ENCODE measurements around the gene ABCG2.
A peak's percentile ranks its signal among the peaks of the same experiment; 100 is the strongest.
"Not testable (repeated sequence)": the region's sequence is repeated elsewhere in the genome, so short reads cannot be mapped to it uniquely, and the experiment has no call there.

ABCG2 gene

DNA sequence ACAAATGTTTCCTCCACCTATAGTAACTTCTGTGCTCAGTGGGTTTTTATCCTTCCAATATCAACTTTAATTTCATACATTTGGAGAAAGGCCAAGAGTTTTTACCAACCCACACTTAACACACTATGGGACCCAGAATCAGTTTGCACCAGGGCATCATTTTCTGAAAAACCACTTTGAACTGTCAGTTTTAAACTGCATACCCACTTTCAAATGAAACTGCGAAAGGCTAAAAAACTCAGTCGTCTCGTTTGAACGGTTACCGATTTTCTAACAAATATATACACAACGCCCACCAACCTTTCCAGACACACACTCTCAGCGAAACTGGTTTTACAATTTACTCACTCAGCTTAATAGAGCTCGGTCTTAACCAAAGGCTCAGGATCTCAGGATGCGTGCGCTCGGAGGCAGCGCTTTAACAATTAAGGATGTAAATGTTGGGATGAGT lies 376 bp downstream of the ABCG2 start:
- TF ChIP-seq, protein P1, sequence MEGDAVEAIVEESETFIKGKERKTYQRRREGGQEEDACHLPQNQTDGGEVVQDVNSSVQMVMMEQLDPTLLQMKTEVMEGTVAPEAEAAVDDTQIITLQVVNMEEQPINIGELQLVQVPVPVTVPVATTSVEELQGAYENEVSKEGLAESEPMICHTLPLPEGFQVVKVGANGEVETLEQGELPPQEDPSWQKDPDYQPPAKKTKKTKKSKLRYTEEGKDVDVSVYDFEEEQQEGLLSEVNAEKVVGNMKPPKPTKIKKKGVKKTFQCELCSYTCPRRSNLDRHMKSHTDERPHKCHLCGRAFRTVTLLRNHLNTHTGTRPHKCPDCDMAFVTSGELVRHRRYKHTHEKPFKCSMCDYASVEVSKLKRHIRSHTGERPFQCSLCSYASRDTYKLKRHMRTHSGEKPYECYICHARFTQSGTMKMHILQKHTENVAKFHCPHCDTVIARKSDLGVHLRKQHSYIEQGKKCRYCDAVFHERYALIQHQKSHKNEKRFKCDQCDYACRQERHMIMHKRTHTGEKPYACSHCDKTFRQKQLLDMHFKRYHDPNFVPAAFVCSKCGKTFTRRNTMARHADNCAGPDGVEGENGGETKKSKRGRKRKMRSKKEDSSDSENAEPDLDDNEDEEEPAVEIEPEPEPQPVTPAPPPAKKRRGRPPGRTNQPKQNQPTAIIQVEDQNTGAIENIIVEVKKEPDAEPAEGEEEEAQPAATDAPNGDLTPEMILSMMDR (IDR thresholded peaks at IDR 0.05; ENCODE audit: control insufficient read depth, extremely low read depth, insufficient read depth) = no peak
- DNase-seq (ENCODE audit: low read depth) = no peak
- H3K4me3 ChIP-seq (ENCODE audit: low read depth, low read length) = peak overlapping the region; percentile 42

DNA sequence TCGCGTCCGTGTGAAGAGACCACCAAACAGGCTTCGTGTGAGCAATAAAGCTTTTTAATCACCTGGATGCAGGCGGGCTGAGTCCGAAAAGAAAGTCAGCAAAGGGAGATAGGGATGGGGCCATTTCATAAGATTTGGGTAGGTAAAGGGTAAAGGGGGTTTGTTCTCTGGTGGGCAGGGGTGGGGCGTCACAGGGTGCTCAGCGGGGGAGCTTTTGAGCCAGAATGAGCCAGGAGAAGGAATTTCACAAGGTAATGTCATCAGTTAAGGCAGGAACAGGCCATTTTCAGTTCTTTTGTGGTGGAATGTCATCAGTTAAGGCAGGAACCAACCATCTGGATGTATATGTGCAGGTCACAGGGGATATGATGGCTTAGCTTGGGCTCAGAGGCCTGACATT lies 6.1 kb downstream of the ABCG2 start:
- DNase-seq (ENCODE audit: low read depth); H3K4me3 ChIP-seq (ENCODE audit: low read depth, low read length): not testable (repeated sequence)

DNA sequence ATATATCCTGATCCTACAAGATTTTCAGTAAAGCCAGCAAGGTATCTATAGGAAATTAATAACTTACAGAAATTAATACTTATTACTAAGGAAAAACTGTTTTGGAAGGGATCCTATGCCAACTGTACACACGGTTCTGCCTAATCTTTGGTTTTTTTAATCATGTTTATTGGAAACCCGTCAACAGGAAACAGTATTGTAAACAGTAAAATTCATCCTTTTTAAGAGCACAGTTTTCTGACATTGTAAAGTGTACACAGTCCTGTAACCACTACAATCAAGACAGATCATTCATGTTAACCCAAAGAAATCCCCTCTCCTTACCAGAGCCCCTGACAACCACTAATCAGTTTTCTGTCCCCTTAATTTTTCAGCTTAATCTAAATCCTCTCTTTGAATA lies 9.9 kb downstream of the ABCG2 start:
- H3K4me3 ChIP-seq (ENCODE audit: low read depth, low read length) = no peak overlapping the region
- no peak for DNase-seq (ENCODE audit: low read depth)
- TF ChIP-seq, protein P1 (IDR thresholded peaks at IDR 0.05; ENCODE audit: control insufficient read depth, extremely low read depth, insufficient read depth) = no peak

DNA sequence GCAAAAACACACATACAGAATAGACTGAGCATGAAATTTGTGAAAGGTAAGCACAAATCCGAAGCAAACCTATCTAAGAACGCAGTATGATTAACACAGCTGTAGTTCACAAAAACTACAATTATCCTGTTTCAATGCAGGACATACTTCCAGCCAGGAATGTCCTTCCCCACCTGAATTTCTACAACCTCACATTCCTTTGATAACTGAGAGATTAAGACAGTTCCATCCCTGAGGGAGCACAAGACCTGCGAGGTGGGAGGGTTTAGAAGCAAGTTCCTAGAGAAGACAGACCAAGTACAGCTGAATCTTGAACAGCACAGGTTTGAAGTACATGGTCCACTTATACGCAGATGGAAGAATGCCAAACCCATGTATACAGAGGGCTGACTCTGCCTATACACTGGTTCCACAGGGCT lies 10.6 kb downstream of the ABCG2 start:
- no peak overlapping the region for H3K4me3 ChIP-seq (ENCODE audit: low read depth, low read length)
- no peak for DNase-seq (ENCODE audit: low read depth)
- TF ChIP-seq, protein P1 (IDR thresholded peaks at IDR 0.05; ENCODE audit: control insufficient read depth, extremely low read depth, insufficient read depth) = no peak

DNA sequence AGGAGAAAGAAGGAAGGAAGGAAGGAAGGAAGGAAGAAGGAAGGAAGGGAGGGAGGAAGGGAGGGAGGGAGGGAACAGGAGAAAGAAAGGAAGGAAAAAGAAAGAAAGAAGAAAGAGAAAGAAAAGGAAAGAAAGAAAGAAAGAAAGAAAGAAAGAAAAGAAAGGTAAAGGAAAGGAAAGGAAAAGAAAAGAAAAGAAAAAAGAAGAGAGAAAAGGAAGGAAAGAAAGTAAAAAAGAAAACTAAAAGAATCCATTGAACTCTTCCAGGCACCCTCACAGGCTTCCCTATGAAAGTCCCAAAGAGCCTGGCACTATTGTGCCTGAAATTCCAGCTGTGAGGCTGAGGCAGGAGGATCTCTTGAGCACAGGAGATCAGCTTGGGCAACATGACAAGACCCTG lies 11.5 kb downstream of the ABCG2 start:
- TF ChIP-seq, protein P1 (IDR thresholded peaks at IDR 0.05; ENCODE audit: control insufficient read depth, extremely low read depth, insufficient read depth) = no peak
- no peak overlapping the region for H3K4me3 ChIP-seq (ENCODE audit: low read depth, low read length)
- DNase-seq (ENCODE audit: low read depth) = no peak

DNA sequence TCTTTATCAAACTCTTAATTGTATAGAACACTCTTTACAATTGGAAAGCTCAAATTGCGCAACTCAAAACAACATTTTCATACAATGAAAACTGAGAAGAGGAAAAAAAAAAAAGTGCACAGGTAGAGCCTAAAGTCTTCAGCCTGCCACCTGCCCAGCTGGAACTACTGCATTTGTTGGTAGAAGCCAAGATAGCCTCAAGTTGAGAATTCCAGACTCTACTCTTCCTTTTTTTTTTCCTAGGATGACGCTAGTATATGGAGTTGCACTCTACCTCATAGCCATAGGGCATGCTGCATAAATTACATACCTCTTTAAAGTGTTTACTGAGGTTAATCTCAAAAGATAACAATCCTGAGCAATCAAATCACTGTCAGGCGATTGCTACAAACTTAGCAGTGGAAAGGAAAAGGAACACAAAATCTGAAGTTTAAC lies 13.6 kb downstream of the ABCG2 start:
- peak; percentile 30 for DNase-seq (ENCODE audit: low read depth)
- no peak overlapping the region for H3K4me3 ChIP-seq (ENCODE audit: low read depth, low read length)

DNA sequence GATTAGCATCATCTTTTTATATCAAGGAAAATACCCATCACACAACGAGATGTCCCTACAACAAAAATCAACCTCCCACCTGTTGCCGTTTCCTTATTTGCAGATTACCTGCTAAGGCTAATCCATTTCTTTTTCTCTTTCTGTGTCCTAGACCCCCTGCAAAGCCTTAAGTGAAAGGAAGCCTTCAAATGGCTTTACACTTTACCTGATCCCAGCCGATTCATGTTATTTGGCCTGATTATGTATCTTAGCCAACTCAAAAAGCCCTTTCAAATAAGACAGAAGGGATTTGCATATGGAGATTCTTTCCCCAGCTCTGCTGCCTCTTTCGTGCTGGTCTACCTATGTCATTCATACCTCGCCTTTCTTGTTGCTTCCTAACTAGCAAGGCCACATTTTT lies 14.4 kb downstream of the ABCG2 start:
- TF ChIP-seq, protein P1 (IDR thresholded peaks at IDR 0.05; ENCODE audit: control insufficient read depth, extremely low read depth, insufficient read depth) = no peak
- H3K4me3 ChIP-seq (ENCODE audit: low read depth, low read length) = no peak overlapping the region
- DNase-seq (ENCODE audit: low read depth) = no peak

More for the DNA sequence above, 13.6 kb downstream of the ABCG2 start:
- TF ChIP-seq, protein P1 (IDR thresholded peaks at IDR 0.05; ENCODE audit: control insufficient read depth, extremely low read depth, insufficient read depth) = no peak
